ENCODE measurements around the gene CENPU. TPM values are rescaled to one million over a fixed set of nuclear protein-coding genes. Genes with fewer than 3 reads are reported as not detected.
A peak's percentile ranks its signal among the peaks of the same experiment; 100 is the strongest.

The CENPU gene
- total RNA-seq, 4 donors from 2014 or later: 5.4 to 29.8 (median 9.4) TPM

- WGBS: 71% methylated on average over 8 of the region's 8 CpGs
- TF ChIP-seq POLR2A (IDR thresholded peaks at IDR 0.05) (no peak), EP300 (IDR thresholded peaks at IDR 0.05) (no peak), CTCF (IDR thresholded peaks at IDR 0.05) (no peak), POLR2AphosphoS5 (IDR thresholded peaks at IDR 0.05) (no peak)
- Histone ChIP-seq H3K27me3 (no peaks in the 10 kb centered on the region), H3K27ac (no peak overlapping the region), H3K4me3 (no peak overlapping the region), H3K4me1 (peaks cover 56% of the 10 kb centered on the region), H3K9me3 (no peaks in the 10 kb centered on the region), H3K36me3 (peaks cover 14% of the 10 kb centered on the region)
- DNase-seq (ENCODE audit: low spot score in 2 of 2): no peak
Measured at GRCh38 chr4:184750926-184751584, 17.2 kb upstream of the CENPU start.

GRCh38 chr4:184748251-184748652 is 14.4 kb upstream of the CENPU start:
- H3K27me3 ChIP-seq: no peaks in the 10 kb centered on the region
- peaks cover 59% of the 10 kb centered on the region for H3K4me1 ChIP-seq
- peak in 1 of 2 donors; percentile 71 for DNase-seq (ENCODE audit: low spot score in 2 of 2)
- H3K4me3 ChIP-seq: no peak overlapping the region
- H3K27ac ChIP-seq: peak overlapping the region; percentile 83
- no peaks in the 10 kb centered on the region for H3K9me3 ChIP-seq
- peak in 2 of 3 donors; percentile 60 to 61 for TF ChIP-seq POLR2AphosphoS5 (IDR thresholded peaks at IDR 0.05)
- no peak for TF ChIP-seq CTCF (IDR thresholded peaks at IDR 0.05)
- no peak for TF ChIP-seq EP300 (IDR thresholded peaks at IDR 0.05)
- no peak for TF ChIP-seq POLR2A (IDR thresholded peaks at IDR 0.05)
- 29% methylated on average over 6 of the region's 8 CpGs for WGBS
- H3K36me3 ChIP-seq: no peaks in the 10 kb centered on the region

GRCh38 chr4:184747034-184747830 is 13.3 kb upstream of the CENPU start:
- DNase-seq (ENCODE audit: low spot score in 2 of 2): no peak
- WGBS: 70% methylated on average over 3 of the region's 4 CpGs

GRCh38 chr4:184745831-184746795 is 12.2 kb upstream of the CENPU start:
- no peaks in the 10 kb centered on the region for H3K9me3 ChIP-seq
- TF ChIP-seq POLR2A (IDR thresholded peaks at IDR 0.05) (no peak), POLR2AphosphoS5 (IDR thresholded peaks at IDR 0.05) (peak in 1 of 3 donors; percentile 44), CTCF (IDR thresholded peaks at IDR 0.05) (peak; percentile 67 to 74), EP300 (IDR thresholded peaks at IDR 0.05) (no peak)
- peak in 1 of 2 donors; percentile 80 for DNase-seq (ENCODE audit: low spot score in 2 of 2)
- H3K36me3 ChIP-seq: no peaks in the 10 kb centered on the region
- peaks cover 57% of the 10 kb centered on the region for H3K4me1 ChIP-seq
- H3K4me3 ChIP-seq: peak overlapping the region; percentile 11
- H3K27ac ChIP-seq: peak overlapping the region; percentile 83
- no peaks in the 10 kb centered on the region for H3K27me3 ChIP-seq
- WGBS: under 1% methylated on average over 10 of the region's 10 CpGs

More at GRCh38 chr4:184747034-184747830, 13.3 kb upstream of the CENPU start:
- peak overlapping the region; percentile 83 for H3K27ac ChIP-seq
- H3K4me3 ChIP-seq: no peak overlapping the region
- no peaks in the 10 kb centered on the region for H3K9me3 ChIP-seq
- peaks cover 59% of the 10 kb centered on the region for H3K4me1 ChIP-seq
- H3K27me3 ChIP-seq: no peaks in the 10 kb centered on the region
- H3K36me3 ChIP-seq: no peaks in the 10 kb centered on the region
- no peak for TF ChIP-seq CTCF (IDR thresholded peaks at IDR 0.05)
- TF ChIP-seq POLR2AphosphoS5 (IDR thresholded peaks at IDR 0.05): no peak
- TF ChIP-seq EP300 (IDR thresholded peaks at IDR 0.05): no peak
- TF ChIP-seq POLR2A (IDR thresholded peaks at IDR 0.05): no peak

Data from suprapubic skin (tissue), 4 donors.